Hematopoietic multipotent progenitor cell treated with erythropoietin and hydrocortisone succinate and interleukin-3 and kit ligand, for 6 days (in vitro differentiated cells): ENCODE results near the gene SLC47A2.

Experiments
- DNase-seq: peaks from one replicate; pipeline ENCODE4 v3.0.0-alpha.2; 2015

The SLC47A2 gene

GRCh38 chr17:19747829-19748806 is 31.7 kb upstream of the SLC47A2 start, which contains the start of gene ALDH3A1:
Gene ALDH3A1, minus strand, starts transcription at chr17:19748298. Its CDS starts 3,169 bp downstream, at chr17:19745129.
- DNase-seq = no peak

GRCh38 chr17:19747159-19747719 is 30.9 kb upstream of the SLC47A2 start:
- no peak for DNase-seq

GRCh38 chr17:19746517-19746916 is 30.1 kb upstream of the SLC47A2 start:
- no peak for DNase-seq

- DNase-seq = peak; percentile 87
Observed at GRCh38 chr17:19744922-19745757, 28.8 kb upstream of the SLC47A2 start.

GRCh38 chr17:19744492-19744891 is 28.1 kb upstream of the SLC47A2 start:
- DNase-seq = peak; percentile 22

- DNase-seq = no peak
Observed at GRCh38 chr17:19743101-19744100, 27.0 kb upstream of the SLC47A2 start.

GRCh38 chr17:19742495-19742894 is 26.1 kb upstream of the SLC47A2 start:
- no peak for DNase-seq

GRCh38 chr17:19741832-19742457 is 25.6 kb upstream of the SLC47A2 start:
- no peak for DNase-seq

- DNase-seq = no peak
Observed at GRCh38 chr17:19740933-19741332, 24.5 kb upstream of the SLC47A2 start.

GRCh38 chr17:19739241-19740201 is 23.1 kb upstream of the SLC47A2 start:
- no peak for DNase-seq

- no peak for DNase-seq
Observed at GRCh38 chr17:19738757-19739156, 22.4 kb upstream of the SLC47A2 start.

- DNase-seq = no peak
Observed at GRCh38 chr17:19738073-19738449, 21.7 kb upstream of the SLC47A2 start.

- no peak for DNase-seq
Observed at GRCh38 chr17:19737305-19738072, 21.1 kb upstream of the SLC47A2 start.

- no peak for DNase-seq
Observed at GRCh38 chr17:19736071-19736470, 19.7 kb upstream of the SLC47A2 start.

- DNase-seq = no peak
Observed at GRCh38 chr17:19733953-19734526, 17.7 kb upstream of the SLC47A2 start.

- no peak for DNase-seq
Observed at GRCh38 chr17:19731626-19732025, 15.2 kb upstream of the SLC47A2 start.

- DNase-seq = no peak
Observed at GRCh38 chr17:19730843-19731242, 14.5 kb upstream of the SLC47A2 start.

- no peak for DNase-seq
Observed at GRCh38 chr17:19729900-19730299, 13.5 kb upstream of the SLC47A2 start.

GRCh38 chr17:19728084-19728495 is 11.7 kb upstream of the SLC47A2 start:
- DNase-seq = peak; percentile 75
